Panc1 (cell line): ENCODE measurements around the gene FAAP100.

Source experiments
- POLR2AphosphoS5 ChIP-seq: IDR thresholded peaks from 2 replicates; pipeline ENCODE4 v1.6.1; 2012; ENCODE audit warnings: mild to moderate bottlenecking, low read depth, low read length, moderate library complexity
- TCF7L2 ChIP-seq: IDR thresholded peaks from 2 replicates; pipeline ENCODE4 v1.6.1; 2011; ENCODE audit warnings: mild to moderate bottlenecking, low read depth, low read length, inconsistent platforms
- TF ChIP-seq, protein P1 (sequence below): fragments of 450-650 bp; IDR thresholded peaks from 2 replicates; pipeline ENCODE4 v1.5.1; 2017; ENCODE audit warnings: mild to moderate bottlenecking
- TF ChIP-seq, protein P2 (sequence below), 2 experiments: IDR thresholded peaks; 2 replicates each; pipeline ENCODE4 v1.6.1; 2011 to 2012; ENCODE audit warnings: low read depth in 2 of 2, control low read depth in 1 of 2, low read length in 1 of 2, mild to moderate bottlenecking in 1 of 2, moderate library complexity in 1 of 2; ENCODE audit not compliant: insufficient read depth in 1 of 2

DNA sequence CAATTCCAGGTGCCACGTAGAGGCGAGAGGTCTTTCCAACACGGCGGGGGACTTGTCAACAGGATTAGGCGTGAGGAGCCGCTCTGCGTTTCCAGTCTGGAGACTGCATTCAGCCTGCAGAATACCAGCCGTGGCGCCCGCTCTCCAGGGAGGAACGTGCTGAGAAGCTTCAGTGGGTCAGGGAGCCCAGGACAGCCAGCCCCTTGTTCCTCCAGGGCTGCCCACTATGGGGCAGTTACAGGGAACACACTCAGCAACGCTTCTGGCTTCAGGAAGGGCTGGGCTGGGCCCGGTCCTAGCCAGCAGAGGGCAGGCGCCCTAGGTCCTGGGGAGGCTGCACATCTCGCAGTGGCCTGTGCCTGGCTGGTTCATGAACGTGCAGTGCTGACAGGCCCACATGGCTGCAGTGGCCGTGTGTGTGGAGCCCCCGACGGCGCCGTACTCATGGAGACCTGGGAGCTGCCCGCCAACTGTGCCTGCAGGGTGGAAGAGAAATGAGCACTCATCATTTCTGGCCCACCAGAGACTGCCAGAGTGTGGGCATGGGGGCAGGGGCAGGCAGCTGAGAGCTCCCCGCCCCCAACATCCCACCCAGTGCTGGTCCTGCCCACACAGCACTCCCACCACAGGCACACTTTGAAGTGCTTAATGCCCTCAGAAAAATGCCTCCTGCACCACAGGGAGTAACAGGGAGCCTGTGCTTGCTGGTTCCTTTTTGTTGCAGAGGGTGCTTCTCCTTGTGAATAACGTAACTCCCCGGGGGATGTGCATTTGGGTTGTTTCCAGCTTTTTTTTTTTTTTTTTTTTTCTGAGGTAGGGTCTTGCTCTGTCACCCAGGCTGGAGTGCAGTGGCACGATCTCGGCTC is 7.0 kb upstream of the FAAP100 start:
- TF ChIP-seq, protein P1, sequence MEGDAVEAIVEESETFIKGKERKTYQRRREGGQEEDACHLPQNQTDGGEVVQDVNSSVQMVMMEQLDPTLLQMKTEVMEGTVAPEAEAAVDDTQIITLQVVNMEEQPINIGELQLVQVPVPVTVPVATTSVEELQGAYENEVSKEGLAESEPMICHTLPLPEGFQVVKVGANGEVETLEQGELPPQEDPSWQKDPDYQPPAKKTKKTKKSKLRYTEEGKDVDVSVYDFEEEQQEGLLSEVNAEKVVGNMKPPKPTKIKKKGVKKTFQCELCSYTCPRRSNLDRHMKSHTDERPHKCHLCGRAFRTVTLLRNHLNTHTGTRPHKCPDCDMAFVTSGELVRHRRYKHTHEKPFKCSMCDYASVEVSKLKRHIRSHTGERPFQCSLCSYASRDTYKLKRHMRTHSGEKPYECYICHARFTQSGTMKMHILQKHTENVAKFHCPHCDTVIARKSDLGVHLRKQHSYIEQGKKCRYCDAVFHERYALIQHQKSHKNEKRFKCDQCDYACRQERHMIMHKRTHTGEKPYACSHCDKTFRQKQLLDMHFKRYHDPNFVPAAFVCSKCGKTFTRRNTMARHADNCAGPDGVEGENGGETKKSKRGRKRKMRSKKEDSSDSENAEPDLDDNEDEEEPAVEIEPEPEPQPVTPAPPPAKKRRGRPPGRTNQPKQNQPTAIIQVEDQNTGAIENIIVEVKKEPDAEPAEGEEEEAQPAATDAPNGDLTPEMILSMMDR = no peak; the same call in 1 of the 2 replicates
- TF ChIP-seq TCF7L2 (peak; percentile 79), POLR2AphosphoS5 (peak; percentile 62; the same call in 1 of the 2 replicates)
- TF ChIP-seq, protein P2, sequence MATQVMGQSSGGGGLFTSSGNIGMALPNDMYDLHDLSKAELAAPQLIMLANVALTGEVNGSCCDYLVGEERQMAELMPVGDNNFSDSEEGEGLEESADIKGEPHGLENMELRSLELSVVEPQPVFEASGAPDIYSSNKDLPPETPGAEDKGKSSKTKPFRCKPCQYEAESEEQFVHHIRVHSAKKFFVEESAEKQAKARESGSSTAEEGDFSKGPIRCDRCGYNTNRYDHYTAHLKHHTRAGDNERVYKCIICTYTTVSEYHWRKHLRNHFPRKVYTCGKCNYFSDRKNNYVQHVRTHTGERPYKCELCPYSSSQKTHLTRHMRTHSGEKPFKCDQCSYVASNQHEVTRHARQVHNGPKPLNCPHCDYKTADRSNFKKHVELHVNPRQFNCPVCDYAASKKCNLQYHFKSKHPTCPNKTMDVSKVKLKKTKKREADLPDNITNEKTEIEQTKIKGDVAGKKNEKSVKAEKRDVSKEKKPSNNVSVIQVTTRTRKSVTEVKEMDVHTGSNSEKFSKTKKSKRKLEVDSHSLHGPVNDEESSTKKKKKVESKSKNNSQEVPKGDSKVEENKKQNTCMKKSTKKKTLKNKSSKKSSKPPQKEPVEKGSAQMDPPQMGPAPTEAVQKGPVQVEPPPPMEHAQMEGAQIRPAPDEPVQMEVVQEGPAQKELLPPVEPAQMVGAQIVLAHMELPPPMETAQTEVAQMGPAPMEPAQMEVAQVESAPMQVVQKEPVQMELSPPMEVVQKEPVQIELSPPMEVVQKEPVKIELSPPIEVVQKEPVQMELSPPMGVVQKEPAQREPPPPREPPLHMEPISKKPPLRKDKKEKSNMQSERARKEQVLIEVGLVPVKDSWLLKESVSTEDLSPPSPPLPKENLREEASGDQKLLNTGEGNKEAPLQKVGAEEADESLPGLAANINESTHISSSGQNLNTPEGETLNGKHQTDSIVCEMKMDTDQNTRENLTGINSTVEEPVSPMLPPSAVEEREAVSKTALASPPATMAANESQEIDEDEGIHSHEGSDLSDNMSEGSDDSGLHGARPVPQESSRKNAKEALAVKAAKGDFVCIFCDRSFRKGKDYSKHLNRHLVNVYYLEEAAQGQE (IDR thresholded peaks at IDR 0.05; ENCODE audit: insufficient read depth in 1 of 2, low read depth in 2 of 2, low read length in 1 of 2) = no peak; a peak in 1 of 4 replicates
